ENCODE results near the gene FMO2.

DNA sequence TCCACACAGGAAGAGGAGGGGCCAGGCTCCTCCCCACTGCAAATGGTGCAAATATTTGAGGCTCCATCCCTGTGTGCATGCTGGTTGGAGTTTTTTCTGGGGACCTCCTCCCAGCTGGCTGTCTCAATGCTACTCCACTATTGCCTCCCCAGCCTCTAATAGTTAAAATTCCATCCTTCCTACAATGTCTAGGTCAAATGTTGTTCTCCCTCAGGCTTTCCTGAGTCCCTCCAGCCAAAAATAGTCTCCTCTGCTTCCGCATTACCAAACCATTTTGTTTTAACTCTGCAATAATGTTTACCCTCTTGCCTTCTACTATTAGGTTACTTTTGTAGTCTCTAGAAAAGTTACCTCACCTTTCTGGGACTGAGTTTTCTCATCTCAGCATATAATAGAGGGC, 33.6 kb downstream of the FMO2 start:
- TF ChIP-seq, protein P1, sequence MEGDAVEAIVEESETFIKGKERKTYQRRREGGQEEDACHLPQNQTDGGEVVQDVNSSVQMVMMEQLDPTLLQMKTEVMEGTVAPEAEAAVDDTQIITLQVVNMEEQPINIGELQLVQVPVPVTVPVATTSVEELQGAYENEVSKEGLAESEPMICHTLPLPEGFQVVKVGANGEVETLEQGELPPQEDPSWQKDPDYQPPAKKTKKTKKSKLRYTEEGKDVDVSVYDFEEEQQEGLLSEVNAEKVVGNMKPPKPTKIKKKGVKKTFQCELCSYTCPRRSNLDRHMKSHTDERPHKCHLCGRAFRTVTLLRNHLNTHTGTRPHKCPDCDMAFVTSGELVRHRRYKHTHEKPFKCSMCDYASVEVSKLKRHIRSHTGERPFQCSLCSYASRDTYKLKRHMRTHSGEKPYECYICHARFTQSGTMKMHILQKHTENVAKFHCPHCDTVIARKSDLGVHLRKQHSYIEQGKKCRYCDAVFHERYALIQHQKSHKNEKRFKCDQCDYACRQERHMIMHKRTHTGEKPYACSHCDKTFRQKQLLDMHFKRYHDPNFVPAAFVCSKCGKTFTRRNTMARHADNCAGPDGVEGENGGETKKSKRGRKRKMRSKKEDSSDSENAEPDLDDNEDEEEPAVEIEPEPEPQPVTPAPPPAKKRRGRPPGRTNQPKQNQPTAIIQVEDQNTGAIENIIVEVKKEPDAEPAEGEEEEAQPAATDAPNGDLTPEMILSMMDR (IDR thresholded peaks at IDR 0.05; ENCODE audit: low read length), result no peak
- no peak for TF ChIP-seq EZH2 (optimal IDR thresholded peaks at IDR 0.05; ENCODE audit: low read depth, low read length)
